H1 (cell line): ENCODE results near the gene C2. TPM values are rescaled to one million over a fixed set of nuclear protein-coding genes. Genes with fewer than 3 reads are reported as not detected.

Source experiments
- CTCF ChIA-PET: fragments of 300-600 bp; sonication (Branson Sonifier 250); formaldehyde crosslinking; loops from one replicate; lab custom pipeline; 2021; ENCODE audit not compliant: partially characterized antibody; lab: Charles Lee
- POLR2A ChIA-PET: fragments of 300-600 bp; sonication (Branson Sonifier 250); formaldehyde crosslinking; loops from one replicate; lab custom pipeline; 2021; ENCODE audit warnings: inconsistent platforms; ENCODE audit not compliant: partially characterized antibody; lab: Charles Lee
- DNase-seq, 2 experiments: peaks; one replicate each; pipeline versions ENCODE4 v3.0.0 to v3.0.0-alpha.2; 2010 to 2022; ENCODE audit warnings: low spot score in 2 of 2, low read depth in 1 of 2, mixed read lengths in 1 of 2
- FAIRE-seq: peaks from 2 replicates; lab custom pipeline; 2011; peaks lifted over from hg19 to GRCh38; lab: Jason Lieb, UNC
- H2AFZ ChIP-seq: 2 replicates; pipeline ENCODE4 v1.8.1; 2012; ENCODE audit warnings: low read length, inconsistent platforms
- H2AK5ac ChIP-seq: 2 replicates; pipeline ENCODE4 v1.6.1; 2013; ENCODE audit warnings: low read depth, low read length
- H2BK120ac ChIP-seq: replicated peaks from 2 replicates; pipeline ENCODE3; 2013; ENCODE audit warnings: low read depth, low read length, inconsistent platforms
- H2BK12ac ChIP-seq: 2 replicates; pipeline ENCODE4 v1.6.1; 2013; ENCODE audit warnings: low read depth, low read length
- H2BK15ac ChIP-seq: 2 replicates; pipeline ENCODE4 v1.6.1; 2013; ENCODE audit warnings: low read length
- H2BK20ac ChIP-seq: 2 replicates; pipeline ENCODE4 v1.6.1; 2013; ENCODE audit warnings: low read length
- H2BK5ac ChIP-seq: 2 replicates; pipeline ENCODE4 v1.6.1; 2013; ENCODE audit warnings: low read depth, low read length
- H3K14ac ChIP-seq: 2 replicates; pipeline ENCODE4 v1.6.1; 2013; ENCODE audit warnings: inconsistent platforms; ENCODE audit not compliant: insufficient read length
- H3K18ac ChIP-seq: 2 replicates; pipeline ENCODE4 v1.6.1; 2013; ENCODE audit warnings: low read length; ENCODE audit errors: extremely low read depth
- H3K23ac ChIP-seq: 2 replicates; pipeline ENCODE4 v1.6.1; 2013; ENCODE audit warnings: inconsistent platforms; ENCODE audit not compliant: insufficient read length
- H3K23me2 ChIP-seq: 2 replicates; pipeline ENCODE4 v1.6.1; 2013; ENCODE audit warnings: low read depth, low read length
- H3K27ac ChIP-seq: 2 replicates; pipeline ENCODE4 v1.6.1; 2011; ENCODE audit warnings: low read depth, low read length, inconsistent platforms
- H3K27me3 ChIP-seq, 4 experiments: replicated peaks in 1 of 4; 1 replicate in 1 of 4; 2 replicates in 3 of 4; pipeline versions ENCODE4 v1.6.1 to v1.8.1; 2011 to 2013; ENCODE audit warnings: low read length in 3 of 4, mild to moderate bottlenecking in 3 of 4, inconsistent platforms in 2 of 4, mixed read lengths in 2 of 4, moderate library complexity in 1 of 4; ENCODE audit not compliant: control insufficient read depth in 3 of 4, insufficient read depth in 3 of 4; ENCODE audit errors: extremely low read depth in 1 of 4
- H3K36me3 ChIP-seq, 4 experiments: 2 replicates each; pipeline versions ENCODE4 v1.6.1 to v1.8.1; 2011 to 2013; ENCODE audit warnings: mild to moderate bottlenecking in 4 of 4, low read length in 3 of 4, moderate library complexity in 2 of 4, control low read depth in 1 of 4, inconsistent platforms in 1 of 4; ENCODE audit not compliant: insufficient read depth in 4 of 4, control insufficient read depth in 2 of 4
- H3K4ac ChIP-seq: replicated peaks from 2 replicates; pipeline ENCODE3; 2013; ENCODE audit warnings: low read length, low read depth, mixed read lengths, inconsistent platforms; ENCODE audit not compliant: insufficient read length
- H3K4me1 ChIP-seq, 4 experiments: replicated peaks in 1 of 4; 1 replicate in 1 of 4; 2 replicates in 3 of 4; pipeline versions ENCODE4 v1.6.1 to v1.8.1; 2011 to 2013; ENCODE audit warnings: low read length in 3 of 4, inconsistent platforms in 2 of 4, mixed read lengths in 1 of 4; ENCODE audit not compliant: insufficient read depth in 4 of 4, control insufficient read depth in 3 of 4
- H3K4me2 ChIP-seq, 2 experiments: 2 replicates each; pipeline versions ENCODE4 v1.6.1 to v1.8.1; 2011 to 2013; ENCODE audit warnings: low read depth in 2 of 2, low read length in 2 of 2, control low read depth in 1 of 2, inconsistent platforms in 1 of 2, mild to moderate bottlenecking in 1 of 2; ENCODE audit not compliant: insufficient read depth in 1 of 2
- H3K4me3 ChIP-seq, 4 experiments: fragments of 200-600, 300-600 bp in 1 of 4; sonication (generic), shearing (Covaris generic), sonication (Bioruptor Twin) in 1 of 4; 2 replicates each; pipeline versions ENCODE4 v1.5.1 to v1.8.1; 2011 to 2016; ENCODE audit warnings: low read length in 4 of 4, low read depth in 3 of 4, control low read depth in 2 of 4, inconsistent platforms in 2 of 4, mild to moderate bottlenecking in 2 of 4, mixed read lengths in 1 of 4, moderate library complexity in 1 of 4; ENCODE audit not compliant: insufficient read depth in 2 of 4; ENCODE audit errors: extremely low read depth in 1 of 4
- H3K56ac ChIP-seq: replicated peaks from 2 replicates; pipeline ENCODE3; 2013; ENCODE audit warnings: low read depth, mild to moderate bottlenecking, mixed read lengths, low read length, inconsistent platforms; ENCODE audit not compliant: insufficient read length
- H3K79me1 ChIP-seq: 2 replicates; pipeline ENCODE4 v1.6.1; 2013; ENCODE audit warnings: low read depth, low read length, control low read depth
- H3K79me2 ChIP-seq, 2 experiments: 2 replicates each; pipeline versions ENCODE4 v1.6.1 to v1.8.1; 2012 to 2013; ENCODE audit warnings: low read length in 2 of 2, mild to moderate bottlenecking in 2 of 2, inconsistent platforms in 1 of 2; ENCODE audit not compliant: insufficient read depth in 2 of 2, control insufficient read depth in 1 of 2
- H3K9ac ChIP-seq, 4 experiments: replicated peaks in 1 of 4; 1 replicate in 1 of 4; 2 replicates in 3 of 4; pipeline versions ENCODE4 v1.6.1 to v1.8.1; 2011 to 2013; ENCODE audit warnings: low read depth in 3 of 4, low read length in 3 of 4, control low read depth in 2 of 4, mild to moderate bottlenecking in 2 of 4, moderate library complexity in 2 of 4, inconsistent platforms in 1 of 4; ENCODE audit errors: extremely low read depth in 1 of 4
- H3K9me3 ChIP-seq, 2 experiments: 2 replicates each; pipeline versions ENCODE4 v1.6.1 to v1.8.1; 2012 to 2013; ENCODE audit warnings: mild to moderate bottlenecking in 2 of 2, moderate library complexity in 2 of 2, control low read depth in 1 of 2, inconsistent platforms in 1 of 2, low read depth in 1 of 2, low read length in 1 of 2, mixed read lengths in 1 of 2; ENCODE audit not compliant: insufficient read depth in 2 of 2
- H4K20me1 ChIP-seq, 2 experiments: replicated peaks in 1 of 2; 2 replicates each; pipeline versions ENCODE3 to v1.8.1; 2011 to 2013; ENCODE audit warnings: inconsistent platforms in 2 of 2, low read length in 2 of 2, mild to moderate bottlenecking in 1 of 2; ENCODE audit not compliant: insufficient read depth in 2 of 2, control insufficient read depth in 1 of 2
- H4K5ac ChIP-seq: 2 replicates; pipeline ENCODE4 v1.6.1; 2013; ENCODE audit warnings: low read length, low read depth, mixed read lengths, inconsistent platforms; ENCODE audit not compliant: insufficient read length
- H4K8ac ChIP-seq: 2 replicates; pipeline ENCODE4 v1.8.0; 2013; ENCODE audit warnings: mild to moderate bottlenecking, moderate library complexity, low read length, inconsistent platforms; ENCODE audit not compliant: insufficient read depth; ENCODE audit errors: extremely low read depth
- H4K91ac ChIP-seq: replicated peaks from 2 replicates; pipeline ENCODE3; 2013; ENCODE audit warnings: low read length, mixed read lengths, inconsistent platforms; ENCODE audit not compliant: insufficient read length
- CHD1 ChIP-seq: IDR thresholded peaks from 2 replicates; pipeline ENCODE4 v1.6.1; 2012; ENCODE audit warnings: low read depth, low read length, improper control_type of control experiment
- KDM5A ChIP-seq: fragments of 200-600 bp; IDR thresholded peaks from 2 replicates; pipeline ENCODE4 v1.7.1; 2012; ENCODE audit warnings: mild to moderate bottlenecking, low read length, inconsistent platforms, mixed read lengths
- SAP30 ChIP-seq: fragments of 300-600 bp; sonication (generic); IDR thresholded peaks from 2 replicates; pipeline ENCODE4 v1.7.1; 2012; ENCODE audit warnings: low read length, moderate library complexity, mild to moderate bottlenecking, inconsistent platforms; ENCODE audit not compliant: insufficient read depth, insufficient replicate concordance
- SP1 ChIP-seq: IDR thresholded peaks from 2 replicates; pipeline ENCODE4 v1.6.1; 2011; ENCODE audit warnings: low read depth, low read length
- WGBS, 2 experiments: shearing (Covaris generic) in 1 of 2; methylation state at CpG; one replicate each; pipeline versions ENCODE4 v1.1.6 to v1.1.7; 2013 to 2015; ENCODE audit warnings: low lambda C conversion rate in 2 of 2, mixed read lengths in 2 of 2, inconsistent platforms in 1 of 2, low coverage in 1 of 2, missing lambda C conversion rate in 1 of 2; ENCODE audit not compliant: insufficient replicate concordance in 2 of 2, insufficient coverage in 1 of 2, insufficient read length in 1 of 2; ENCODE audit errors: extremely low coverage in 1 of 2, missing lambda C conversion rate in 1 of 2; 5-methylcytosine and 5-hydroxymethylcytosine counted together
- polyA plus RNA-seq, 7 experiments: library from polyadenylated mRNA; depleted of rRNA in 3 of 7; stranded (reverse) in 5 of 7; unstranded in 2 of 7; fragments of >200 nt in 5 of 7; fragments of 200-250 nt in 2 of 7; gene quantifications; 1 replicate in 5 of 7; 2 replicates in 1 of 7; 4 replicates in 1 of 7; pipeline versions ENCODE4 v1.2.1 to v1.2.3, GENCODE V29; 2011 to 2013; ENCODE audit warnings: missing spikeins in 2 of 7, mixed read lengths in 2 of 7
- total RNA-seq: library from RNA; stranded (reverse); fragmentation: NEBNext Ultra II Directional; extraction: Animal tissue kit (Norgen Biotek cat#: 25700); gene quantifications from 2 replicates; pipeline ENCODE4 v1.2.1, GENCODE V29; 2021
- TF ChIP-seq, protein P1 (sequence below): IDR thresholded peaks from 2 replicates; pipeline ENCODE4 v1.6.1; 2012; ENCODE audit warnings: low read length, inconsistent platforms
- TF ChIP-seq, protein P2 (sequence below): IDR thresholded peaks from 2 replicates; pipeline ENCODE4 v1.6.1; 2012; ENCODE audit warnings: inconsistent platforms

The C2 gene
- total and polyA plus RNA-seq, 2 of the 8 experiments (the other 6 are each of a cell fraction or from before 2014, with no cell fraction given): 0.26 to 0.38 TPM

DNA sequence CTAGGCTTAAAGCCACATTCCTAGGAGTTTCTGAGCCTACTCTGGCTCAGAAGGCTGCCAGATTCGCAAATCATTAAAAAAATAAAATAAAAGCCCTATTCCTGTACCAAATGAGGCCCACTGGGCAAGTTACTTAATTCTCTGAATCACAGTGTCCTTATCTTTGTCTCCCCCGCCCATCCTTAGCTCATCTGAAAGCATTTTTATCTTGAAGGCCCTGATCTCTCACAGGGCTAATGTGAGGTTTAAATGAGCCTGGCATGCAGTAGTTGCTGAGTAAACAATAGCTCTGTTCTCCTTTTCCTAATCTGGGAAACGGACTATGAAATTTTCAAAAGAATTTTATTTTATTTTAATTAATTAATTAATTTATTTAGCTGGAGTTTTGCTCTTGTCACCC is 23.6 kb upstream of the C2 start:
- no peaks in the 10 kb centered on the region for H3K9me3 ChIP-seq
- no peak overlapping the region for H2BK5ac ChIP-seq
- H3K14ac ChIP-seq: no peak overlapping the region
- H2AK5ac ChIP-seq: no peak overlapping the region
- DNase-seq: no peak
- ChIA-PET POLR2A (interaction anchor here (1.2 to 1.7 kb wide), 3 partner anchors 10 to 68 kb away, joined by 3 read pairs; partner anchors contain the start of gene DXO), CTCF (interaction anchor here (1.1 to 1.6 kb wide), 5 partner anchors 11 to 48 kb away, joined by 3 to 6 read pairs (median 4); no protein-coding TSS in a partner anchor)
- peaks cover 2% of the 10 kb centered on the region for H3K79me1 ChIP-seq
- H2BK15ac ChIP-seq: no peak overlapping the region
- WGBS, 2 experiments: 85% methylated on average over 3 of the region's 3 CpGs; no CpG with 5 or more reads in 1 of the 2 experiments
- no peak overlapping the region for H2BK12ac ChIP-seq
- no peak overlapping the region for H3K27ac ChIP-seq
- H4K91ac ChIP-seq: no peak overlapping the region
- peaks cover 0 to 5% (median 3%) of the 10 kb centered on the region in 4 experiments; a peak in 3 of 8 replicates for H3K36me3 ChIP-seq
- no peak overlapping the region for H3K9ac ChIP-seq
- no peak overlapping the region for H4K8ac ChIP-seq
- H3K4me3 ChIP-seq: no peak overlapping the region
- no peak overlapping the region for H2BK20ac ChIP-seq
- peaks cover 0 to 18% (median 12%) of the 10 kb centered on the region in 4 experiments; a peak in 6 of 7 replicates for H3K4me1 ChIP-seq
- no peaks in the 10 kb centered on the region for H3K27me3 ChIP-seq
- no peak overlapping the region for H2AFZ ChIP-seq
- no peak overlapping the region for H3K4ac ChIP-seq
- no peak overlapping the region for H3K56ac ChIP-seq
- no peak overlapping the region for H3K23ac ChIP-seq
- H3K18ac ChIP-seq: no peak overlapping the region
- no peaks in the 10 kb centered on the region for H4K20me1 ChIP-seq
- no peak overlapping the region for H3K4me2 ChIP-seq
- H4K5ac ChIP-seq: no peak overlapping the region
- no peak overlapping the region for H2BK120ac ChIP-seq
- H3K23me2 ChIP-seq: peaks cover 4% of the 10 kb centered on the region; the same call in 1 of the 2 replicates
- no peak for FAIRE-seq
- H3K79me2 ChIP-seq: peaks cover 0 to 7% of the 10 kb centered on the region in 2 experiments; a peak in 2 of 4 replicates
- TF ChIP-seq, protein P1, sequence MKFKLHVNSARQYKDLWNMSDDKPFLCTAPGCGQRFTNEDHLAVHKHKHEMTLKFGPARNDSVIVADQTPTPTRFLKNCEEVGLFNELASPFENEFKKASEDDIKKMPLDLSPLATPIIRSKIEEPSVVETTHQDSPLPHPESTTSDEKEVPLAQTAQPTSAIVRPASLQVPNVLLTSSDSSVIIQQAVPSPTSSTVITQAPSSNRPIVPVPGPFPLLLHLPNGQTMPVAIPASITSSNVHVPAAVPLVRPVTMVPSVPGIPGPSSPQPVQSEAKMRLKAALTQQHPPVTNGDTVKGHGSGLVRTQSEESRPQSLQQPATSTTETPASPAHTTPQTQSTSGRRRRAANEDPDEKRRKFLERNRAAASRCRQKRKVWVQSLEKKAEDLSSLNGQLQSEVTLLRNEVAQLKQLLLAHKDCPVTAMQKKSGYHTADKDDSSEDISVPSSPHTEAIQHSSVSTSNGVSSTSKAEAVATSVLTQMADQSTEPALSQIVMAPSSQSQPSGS: no peak
- no peak for TF ChIP-seq SP1
- TF ChIP-seq SAP30: no peak
- no peak for TF ChIP-seq CHD1
- TF ChIP-seq, protein P2, sequence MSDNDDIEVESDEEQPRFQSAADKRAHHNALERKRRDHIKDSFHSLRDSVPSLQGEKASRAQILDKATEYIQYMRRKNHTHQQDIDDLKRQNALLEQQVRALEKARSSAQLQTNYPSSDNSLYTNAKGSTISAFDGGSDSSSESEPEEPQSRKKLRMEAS: no peak
- no peak for TF ChIP-seq KDM5A
